Thyroid gland (tissue), 4 donors: ENCODE results near the gene NRTN. TPM values are rescaled to one million over a fixed set of nuclear protein-coding genes. Genes with fewer than 3 reads are reported as not detected.

Experiments used
- DNase-seq, 2 donors: peaks; one replicate each; pipeline ENCODE4 v3.0.0-alpha.2; 2019
- H3K27ac ChIP-seq, 3 donors: fragments of 200-600 bp; sonication (generic); 1 replicate in 2 of 3; 2 replicates in 1 of 3; pipeline ENCODE4 v1.5.1; 2016 to 2019; ENCODE audit warnings: mild to moderate bottlenecking in 1 of 3, moderate library complexity in 1 of 3
- H3K27me3 ChIP-seq: fragments of 200-600 bp; sonication (generic); one replicate; pipeline ENCODE4 v1.5.1; 2019
- H3K36me3 ChIP-seq, 2 donors: fragments of 200-600 bp; sonication (generic); one replicate each; pipeline ENCODE4 v1.5.1; 2016 to 2019
- H3K4me1 ChIP-seq, 2 donors: fragments of 200-600 bp; sonication (generic); one replicate each; pipeline ENCODE4 v1.5.1; 2017 to 2019
- H3K4me3 ChIP-seq, 3 donors: fragments of 200-600 bp; sonication (generic); replicated peaks in 1 of 3; 1 replicate in 2 of 3; 2 replicates in 1 of 3; pipeline ENCODE4 v1.5.1; 2016; ENCODE audit warnings: mild to moderate bottlenecking in 1 of 3
- H3K9me3 ChIP-seq: fragments of 200-600 bp; sonication (generic); one replicate; pipeline ENCODE4 v1.5.1; 2017
- POLR2A ChIP-seq, 2 donors: fragments of 450-650 bp; IDR thresholded peaks; one replicate each; pipeline ENCODE4 v1.6.1; 2017; ENCODE audit warnings: antibody characterized with exemption in 2 of 2, mild to moderate bottlenecking in 2 of 2, moderate library complexity in 1 of 2
- WGBS, 2 donors: methylation state at CpG; one replicate each; pipeline ENCODE4 v1.1.5; 2017; 5-methylcytosine and 5-hydroxymethylcytosine counted together
- intact Hi-C: fragments of 100-400 bp; cut with DNase I; formaldehyde crosslinking; loops from one replicate; pipeline ENCODE4 v1.15.1; 2023
- total RNA-seq, 4 donors: library from RNA; depleted of rRNA; stranded (reverse); fragments of >200 nt; gene quantifications; one replicate each; pipeline ENCODE4 v1.2.3, GENCODE V29; 2016
- TF ChIP-seq, protein P1 (sequence below), 6 experiments: fragments of 200-600 bp in 3 of 6; fragments of 450-650 bp in 3 of 6; sonication (generic) in 3 of 6; IDR thresholded peaks; one replicate each; pipeline ENCODE4 v1.5.1; 2016 to 2019; ENCODE audit warnings: antibody characterized with exemption in 6 of 6, mild to moderate bottlenecking in 2 of 6, inconsistent platforms in 1 of 6, moderate library complexity in 1 of 6

The NRTN gene
- total RNA-seq, 4 donors from 2014 or later = 0.71 to 8.1 (median 1.3) TPM

DNA sequence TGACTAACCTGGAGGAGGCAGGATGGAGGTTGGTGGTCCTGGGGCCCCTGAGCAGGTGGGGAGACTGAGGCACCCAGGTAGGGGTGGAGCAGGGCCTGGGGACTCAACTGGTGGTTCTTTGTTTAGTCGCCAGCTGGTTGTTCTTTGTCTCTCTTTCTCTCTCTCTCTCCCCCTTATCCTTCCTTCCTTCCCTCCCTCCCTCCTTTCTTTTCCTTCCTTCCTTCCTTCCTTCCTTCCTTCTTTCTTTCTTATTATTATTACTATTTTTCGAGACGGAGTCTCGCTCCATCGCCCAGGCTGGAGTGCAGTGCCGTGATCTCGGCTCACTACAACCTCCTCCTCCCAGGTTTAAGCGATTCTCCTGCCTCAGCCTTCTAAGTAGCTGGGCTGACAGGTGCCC is 6.6 kb upstream of the NRTN start:
- Histone ChIP-seq H3K27ac (no peak overlapping the region), H3K27me3 (no peaks in the 10 kb centered on the region), H3K4me3 (no peak overlapping the region), H3K9me3 (no peaks in the 10 kb centered on the region), H3K36me3 (no peaks in the 10 kb centered on the region), H3K4me1 (peaks cover 0 to 5% of the 10 kb centered on the region in 2 donors)
- intact Hi-C loops = no loop called here
- TF ChIP-seq POLR2A (IDR thresholded peaks at IDR 0.05) = no peak
- TF ChIP-seq, protein P1, sequence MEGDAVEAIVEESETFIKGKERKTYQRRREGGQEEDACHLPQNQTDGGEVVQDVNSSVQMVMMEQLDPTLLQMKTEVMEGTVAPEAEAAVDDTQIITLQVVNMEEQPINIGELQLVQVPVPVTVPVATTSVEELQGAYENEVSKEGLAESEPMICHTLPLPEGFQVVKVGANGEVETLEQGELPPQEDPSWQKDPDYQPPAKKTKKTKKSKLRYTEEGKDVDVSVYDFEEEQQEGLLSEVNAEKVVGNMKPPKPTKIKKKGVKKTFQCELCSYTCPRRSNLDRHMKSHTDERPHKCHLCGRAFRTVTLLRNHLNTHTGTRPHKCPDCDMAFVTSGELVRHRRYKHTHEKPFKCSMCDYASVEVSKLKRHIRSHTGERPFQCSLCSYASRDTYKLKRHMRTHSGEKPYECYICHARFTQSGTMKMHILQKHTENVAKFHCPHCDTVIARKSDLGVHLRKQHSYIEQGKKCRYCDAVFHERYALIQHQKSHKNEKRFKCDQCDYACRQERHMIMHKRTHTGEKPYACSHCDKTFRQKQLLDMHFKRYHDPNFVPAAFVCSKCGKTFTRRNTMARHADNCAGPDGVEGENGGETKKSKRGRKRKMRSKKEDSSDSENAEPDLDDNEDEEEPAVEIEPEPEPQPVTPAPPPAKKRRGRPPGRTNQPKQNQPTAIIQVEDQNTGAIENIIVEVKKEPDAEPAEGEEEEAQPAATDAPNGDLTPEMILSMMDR (IDR thresholded peaks at IDR 0.05) = no peak
- WGBS, 2 donors = 65 to 70% methylated on average over 8 of the region's 8 CpGs
- no peak for DNase-seq

DNA sequence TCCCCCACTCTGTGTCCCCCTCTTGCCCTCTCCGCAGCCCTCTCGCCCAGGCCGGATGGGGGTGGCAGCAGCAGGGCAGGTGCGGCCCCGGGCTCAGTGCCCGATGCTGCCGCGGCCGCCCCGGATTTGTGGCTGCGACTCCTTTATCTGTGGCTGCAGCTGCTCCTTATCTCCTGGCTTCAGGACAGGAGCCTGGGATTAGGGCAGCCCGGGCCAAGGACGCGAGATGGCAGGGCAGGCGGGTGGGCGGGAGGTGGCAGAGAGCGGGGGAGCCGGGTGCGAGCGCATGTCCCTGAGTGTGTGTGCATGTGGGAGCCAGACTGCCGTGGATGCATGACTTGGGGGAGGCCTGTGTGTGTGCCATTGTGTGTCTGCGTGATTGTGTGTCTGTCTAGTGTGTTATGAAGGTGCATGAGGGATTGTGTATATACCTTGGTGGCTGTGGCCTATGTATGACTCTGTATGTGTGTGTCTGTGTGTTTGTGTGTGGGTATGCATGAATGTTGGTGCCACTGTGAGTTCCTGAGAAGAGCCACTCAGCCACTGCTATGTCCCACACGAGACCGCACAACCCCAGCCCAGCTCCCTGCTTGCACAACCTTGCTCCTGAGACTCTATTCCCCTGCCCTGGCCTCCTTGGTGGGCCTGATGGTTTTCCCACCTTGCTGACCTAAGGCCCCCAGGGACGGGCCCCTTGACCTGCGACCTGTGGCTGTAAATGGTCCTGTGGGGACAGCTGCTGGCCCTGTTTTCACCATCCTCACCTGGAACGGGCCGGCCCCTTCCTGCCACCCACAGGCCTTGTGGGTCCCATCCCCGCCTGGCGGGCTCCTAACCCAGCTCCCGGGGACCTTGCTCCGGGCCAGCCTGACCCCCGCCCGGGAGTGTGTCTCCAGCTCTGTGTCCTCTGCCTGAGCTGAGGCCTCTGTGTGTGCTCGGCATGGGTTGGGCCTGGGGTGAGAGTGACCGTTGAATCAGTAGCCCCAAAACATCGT is 5.3 kb upstream of the NRTN start:
- H3K4me1 ChIP-seq = peaks cover 7 to 14% of the 10 kb centered on the region in 2 donors
- no peak overlapping the region for H3K27ac ChIP-seq
- intact Hi-C loops = loop anchor here (10.0 kb wide), 1 partner anchor 165 kb away; no protein-coding TSS in a partner anchor
- TF ChIP-seq, protein P1 (IDR thresholded peaks at IDR 0.05) = no peak
- TF ChIP-seq POLR2A (IDR thresholded peaks at IDR 0.05) = no peak
- WGBS, 2 donors = 67 to 76% methylated on average over 28 to 36 of the region's 37 CpGs
- no peak overlapping the region for H3K4me3 ChIP-seq
- H3K9me3 ChIP-seq = no peaks in the 10 kb centered on the region
- no peaks in the 10 kb centered on the region for H3K36me3 ChIP-seq
- no peak for DNase-seq
- H3K27me3 ChIP-seq = peaks cover 3% of the 10 kb centered on the region

DNA sequence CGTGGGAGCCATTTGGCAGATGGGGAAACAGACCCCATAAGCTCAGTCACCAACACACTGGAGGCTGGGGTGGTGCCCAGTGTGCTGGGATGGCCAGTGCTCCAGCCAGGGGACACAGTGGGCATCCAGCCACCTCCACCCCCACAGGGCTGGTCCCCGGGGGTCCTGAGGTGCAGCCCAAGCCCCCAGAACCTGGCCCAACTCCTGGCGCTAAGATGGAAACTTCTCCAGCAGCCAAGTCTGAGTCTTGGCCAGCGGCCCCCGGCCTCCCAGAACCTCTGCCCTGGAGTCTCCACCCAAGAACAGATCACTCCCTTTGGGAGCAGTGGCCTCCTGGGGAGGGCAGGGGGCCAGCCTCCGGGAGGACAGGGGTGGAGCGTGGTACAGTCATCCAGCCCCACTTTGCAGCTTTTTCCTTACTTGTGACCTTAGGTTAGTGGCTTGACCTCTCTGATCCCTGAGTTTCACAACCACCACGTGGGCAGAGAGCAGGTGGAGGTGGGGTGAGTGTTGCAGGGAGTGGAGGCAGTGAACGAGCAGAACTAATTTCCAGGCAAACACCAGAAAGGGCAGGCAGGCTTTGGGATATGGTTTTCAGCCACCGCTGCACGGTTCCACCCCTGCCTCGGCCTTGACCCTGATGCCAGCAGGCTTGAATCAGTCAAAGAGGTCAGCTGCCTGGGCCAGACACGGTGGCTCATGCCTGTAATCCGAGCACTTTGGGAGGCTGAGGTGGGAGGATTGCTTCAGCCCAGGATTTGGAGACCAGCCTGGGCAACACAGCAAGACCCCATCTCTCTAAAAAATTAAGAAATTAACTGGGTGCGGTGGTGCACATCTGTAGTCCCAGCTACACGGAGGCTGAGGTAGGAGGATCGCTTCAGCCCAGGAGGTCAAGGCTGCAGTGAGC is 4.3 kb upstream of the NRTN start:
- intact Hi-C loops = loop anchor here (10.0 kb wide), 1 partner anchor 164 kb away; no protein-coding TSS in a partner anchor
- Histone ChIP-seq H3K4me3 (no peak overlapping the region), H3K36me3 (no peaks in the 10 kb centered on the region), H3K4me1 (peaks cover 9 to 19% of the 10 kb centered on the region in 2 donors), H3K9me3 (no peaks in the 10 kb centered on the region), H3K27me3 (peaks cover 3% of the 10 kb centered on the region), H3K27ac (no peak overlapping the region)
- no peak for TF ChIP-seq POLR2A (IDR thresholded peaks at IDR 0.05)
- TF ChIP-seq, protein P1 (IDR thresholded peaks at IDR 0.05) = no peak
- 80 to 81% methylated on average over 15 of the region's 17 CpGs for WGBS, 2 donors
- DNase-seq = no peak

DNA sequence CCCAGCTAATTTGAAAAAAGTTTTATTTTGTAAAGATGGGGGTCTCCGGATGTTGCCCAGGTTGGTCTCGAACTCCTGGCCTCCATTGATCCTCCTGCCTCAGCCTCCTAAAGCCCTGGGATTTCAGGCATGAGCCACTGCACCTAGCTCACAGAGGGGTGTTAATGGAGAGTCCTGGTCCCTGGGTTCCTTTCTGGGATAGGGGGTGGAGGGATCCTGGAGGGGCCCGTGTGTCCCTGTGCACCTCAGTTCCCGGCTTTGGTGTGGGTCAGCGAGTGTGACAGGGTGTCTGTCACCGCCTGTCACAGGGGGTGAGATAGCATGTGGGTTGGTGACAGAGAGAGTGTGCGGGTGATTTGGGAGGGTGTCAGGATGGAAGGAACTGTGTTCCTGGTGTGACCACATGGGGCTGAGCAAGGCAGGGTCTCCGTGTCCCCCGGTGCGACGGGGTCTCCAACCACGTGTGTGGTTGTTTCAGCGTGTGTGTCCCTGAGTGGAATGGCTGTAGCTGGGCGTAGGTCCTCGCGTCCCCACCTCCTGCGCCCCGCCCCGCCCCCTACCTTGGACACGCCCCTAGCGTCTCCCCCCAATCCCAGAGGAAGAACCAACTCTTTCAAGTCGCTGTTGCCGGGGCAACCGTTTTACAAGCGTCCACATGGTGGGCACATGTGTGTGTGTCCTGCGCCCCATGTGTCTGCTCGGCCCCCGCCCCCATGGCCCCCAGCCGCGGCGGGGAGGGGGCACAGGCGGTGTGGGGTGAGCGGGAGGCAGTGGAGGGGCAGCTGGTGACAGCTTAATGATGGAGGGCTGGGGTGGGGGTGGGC is 2.9 kb upstream of the NRTN start:
- TF ChIP-seq, protein P1 (IDR thresholded peaks at IDR 0.05) = no peak
- TF ChIP-seq POLR2A (IDR thresholded peaks at IDR 0.05) = no peak
- H3K4me1 ChIP-seq = peaks cover 9 to 25% of the 10 kb centered on the region in 2 donors
- no peaks in the 10 kb centered on the region for H3K36me3 ChIP-seq
- intact Hi-C loops = loop anchor here (10.0 kb wide), 1 partner anchor 163 kb away; no protein-coding TSS in a partner anchor
- DNase-seq = no peak
- H3K27ac ChIP-seq = no peak overlapping the region
- H3K27me3 ChIP-seq = peaks cover 3% of the 10 kb centered on the region
- WGBS, 2 donors = 6 to 22% methylated on average over 14 to 25 of the region's 33 CpGs
- no peak overlapping the region for H3K4me3 ChIP-seq
- no peaks in the 10 kb centered on the region for H3K9me3 ChIP-seq
